ENCODE measurements around the gene RANBP3.

DNA sequence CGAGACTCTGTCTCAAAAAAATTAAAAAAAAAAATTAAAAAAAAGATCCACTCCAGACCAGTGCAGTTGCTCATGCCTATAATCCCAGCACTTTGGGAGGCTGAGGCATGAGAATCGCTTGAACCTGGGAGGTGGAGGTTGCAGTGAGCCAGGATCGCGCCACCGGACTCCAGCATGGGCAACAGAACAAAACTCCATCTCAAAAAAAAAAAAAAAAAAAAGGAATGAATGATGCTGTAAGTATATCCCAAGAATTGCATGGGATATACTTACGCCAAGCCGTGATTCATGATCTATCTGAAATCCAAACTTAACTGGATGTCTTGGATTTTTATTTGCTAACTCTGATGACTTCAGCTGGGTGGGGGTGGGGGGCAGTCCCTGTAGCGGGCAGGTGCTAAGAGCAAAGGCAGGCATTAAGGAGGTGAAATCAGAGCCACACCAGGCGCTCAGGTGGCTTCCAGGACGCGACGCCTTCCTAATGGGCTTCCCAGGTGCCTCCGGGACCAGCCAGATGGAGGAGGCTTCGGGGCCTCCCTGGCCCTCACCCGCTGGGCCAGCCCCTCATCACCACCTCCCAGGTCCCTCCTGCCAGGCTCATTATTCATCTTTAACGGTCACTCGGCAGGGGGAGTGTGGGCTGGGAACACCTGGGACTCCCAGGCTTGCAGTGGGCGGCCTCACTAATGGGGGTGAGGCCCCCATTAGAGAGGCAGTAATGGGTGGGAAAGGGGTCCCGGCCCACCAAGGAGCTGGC lies 96.2 kb downstream of the RANBP3 start:
- TF ChIP-seq, protein P1, sequence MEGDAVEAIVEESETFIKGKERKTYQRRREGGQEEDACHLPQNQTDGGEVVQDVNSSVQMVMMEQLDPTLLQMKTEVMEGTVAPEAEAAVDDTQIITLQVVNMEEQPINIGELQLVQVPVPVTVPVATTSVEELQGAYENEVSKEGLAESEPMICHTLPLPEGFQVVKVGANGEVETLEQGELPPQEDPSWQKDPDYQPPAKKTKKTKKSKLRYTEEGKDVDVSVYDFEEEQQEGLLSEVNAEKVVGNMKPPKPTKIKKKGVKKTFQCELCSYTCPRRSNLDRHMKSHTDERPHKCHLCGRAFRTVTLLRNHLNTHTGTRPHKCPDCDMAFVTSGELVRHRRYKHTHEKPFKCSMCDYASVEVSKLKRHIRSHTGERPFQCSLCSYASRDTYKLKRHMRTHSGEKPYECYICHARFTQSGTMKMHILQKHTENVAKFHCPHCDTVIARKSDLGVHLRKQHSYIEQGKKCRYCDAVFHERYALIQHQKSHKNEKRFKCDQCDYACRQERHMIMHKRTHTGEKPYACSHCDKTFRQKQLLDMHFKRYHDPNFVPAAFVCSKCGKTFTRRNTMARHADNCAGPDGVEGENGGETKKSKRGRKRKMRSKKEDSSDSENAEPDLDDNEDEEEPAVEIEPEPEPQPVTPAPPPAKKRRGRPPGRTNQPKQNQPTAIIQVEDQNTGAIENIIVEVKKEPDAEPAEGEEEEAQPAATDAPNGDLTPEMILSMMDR (conservative IDR thresholded peaks at IDR 0.05), result no peak
- no peak for TF ChIP-seq EZH2 (IDR thresholded peaks at IDR 0.05; ENCODE audit: low read depth)

Measured in PC-9 (cell line).